HCT116 (cell line): ENCODE data around the gene TGFBR3. TPM values are rescaled to one million over a fixed set of nuclear protein-coding genes. Genes with fewer than 3 reads are reported as not detected.

ENCODE experiments used
- ATAC-seq: fragments of 200-7000 bp; cut with Tn5 transposase; 2 replicates; pipeline ENCODE4 v1.9.1; 2020; ENCODE audit warnings: mild to moderate bottlenecking, moderate library complexity
- BruUV-seq: library from RNA; stranded (reverse); fragments of 400-500 nt; replicated peaks from 2 replicates; lab custom pipeline; 2021; lab: Mats Ljungman, UMichigan
- CTCF ChIA-PET: fragments of 300-600 bp; sonication (Branson Sonifier 250); formaldehyde crosslinking; loops from one replicate; lab custom pipeline; 2021; ENCODE audit warnings: antibody characterized with exemption; lab: Charles Lee
- POLR2A ChIA-PET: fragments of 300-600, 350-600 bp; sonication (Branson Sonifier 250); formaldehyde crosslinking; loops from one replicate; lab custom pipeline; 2021; ENCODE audit warnings: antibody characterized with exemption; lab: Charles Lee
- RAD21 ChIA-PET, 2 experiments: fragments of 300-600 bp; sonication (Branson Sonifier 250); formaldehyde crosslinking; loops; one replicate each; lab custom pipeline; 2023; ENCODE audit warnings: low total read pairs in 2 of 2; ENCODE audit not compliant: uncharacterized antibody in 2 of 2, unreplicated experiment in 2 of 2, low non-redundant PET in 1 of 2; lab: Charles Lee
- DNase-seq: peaks from one replicate; pipeline ENCODE4 v3.0.0-alpha.2; 2010; ENCODE audit warnings: low read depth, low spot score
- H2AFZ ChIP-seq: fragments of 200-600 bp; shearing (Covaris generic), sonication (generic); 2 replicates; pipeline ENCODE4 v1.6.1; 2017; ENCODE audit warnings: low read depth, mixed run types, mixed read lengths, antibody characterized with exemption, low read length; ENCODE audit not compliant: poor library complexity, severe bottlenecking
- H3K27ac ChIP-seq: 2 replicates; pipeline ENCODE4 v1.5.1; 2012; ENCODE audit warnings: low read depth, low read length
- H3K27me3 ChIP-seq: fragments of 200-600 bp; sonication (generic); 2 replicates; pipeline ENCODE4 v1.6.1; 2016; ENCODE audit warnings: mixed run types, low read length, mixed read lengths; ENCODE audit not compliant: insufficient read depth
- H3K36me3 ChIP-seq, 2 experiments: fragments of 200-500 bp in 1 of 2; fragments of 200-600 bp in 1 of 2; sonication (Bioruptor generic) in 1 of 2; sonication (generic) in 1 of 2; 2 replicates each; pipeline versions ENCODE4 v1.5.1 to v1.6.1; 2014 to 2016; ENCODE audit warnings: low read length in 2 of 2, inconsistent platforms in 1 of 2, mixed read lengths in 1 of 2, mixed run types in 1 of 2; ENCODE audit not compliant: insufficient read depth in 2 of 2, control insufficient read depth in 1 of 2
- H3K4me1 ChIP-seq, 2 experiments: fragments of 200-600 bp in 1 of 2; sonication (generic) in 1 of 2; 2 replicates each; pipeline versions ENCODE4 v1.5.1 to v1.6.1; 2012 to 2017; ENCODE audit warnings: low read length in 2 of 2, inconsistent platforms in 1 of 2, mild to moderate bottlenecking in 1 of 2, mixed read lengths in 1 of 2, mixed run types in 1 of 2, moderate library complexity in 1 of 2; ENCODE audit not compliant: insufficient read depth in 2 of 2, control insufficient read depth in 1 of 2
- H3K4me2 ChIP-seq: fragments of 200-600 bp; sonication (generic); 2 replicates; pipeline ENCODE4 v1.6.1; 2017; ENCODE audit warnings: mixed run types, low read length, mixed read lengths
- H3K4me3 ChIP-seq, 2 experiments: fragments of 200-600 bp in 1 of 2; sonication (generic) in 1 of 2; replicated peaks in 1 of 2; 2 replicates each; pipeline ENCODE4 v1.5.1; 2011 to 2016; ENCODE audit warnings: low read length in 2 of 2, control low read depth in 1 of 2, low read depth in 1 of 2, mild to moderate bottlenecking in 1 of 2, mixed read lengths in 1 of 2, mixed run types in 1 of 2
- H3K79me2 ChIP-seq: fragments of 200-600 bp; sonication (generic); 2 replicates; pipeline ENCODE4 v1.6.1; 2017; ENCODE audit warnings: mild to moderate bottlenecking, mixed run types, low read length, moderate library complexity, mixed read lengths; ENCODE audit not compliant: insufficient read depth
- H3K9ac ChIP-seq: fragments of 200-600 bp; sonication (generic); 2 replicates; pipeline ENCODE4 v1.6.1; 2016; ENCODE audit warnings: low read length, mixed read lengths
- H3K9me2 ChIP-seq: fragments of 200-600 bp; sonication (generic), shearing (Covaris generic); 2 replicates; pipeline ENCODE4 v1.6.1; 2017; ENCODE audit warnings: mixed run types, mild to moderate bottlenecking, moderate library complexity; ENCODE audit not compliant: insufficient read depth
- H3K9me3 ChIP-seq, 2 experiments: fragments of 200-500 bp in 1 of 2; fragments of 200-600 bp in 1 of 2; sonication (Bioruptor generic) in 1 of 2; sonication (generic) in 1 of 2; 2 replicates each; pipeline ENCODE4 v1.6.1; 2014 to 2017; ENCODE audit warnings: low read length in 2 of 2, mixed read lengths in 2 of 2, inconsistent platforms in 1 of 2, low read depth in 1 of 2, mild to moderate bottlenecking in 1 of 2, mixed run types in 1 of 2, moderate library complexity in 1 of 2; ENCODE audit not compliant: control insufficient read depth in 1 of 2, insufficient read depth in 1 of 2
- H4K20me1 ChIP-seq: fragments of 200-600 bp; sonication (generic), shearing (Covaris generic); 2 replicates; pipeline ENCODE4 v1.6.1; 2017; ENCODE audit warnings: mixed run types, mild to moderate bottlenecking, moderate library complexity; ENCODE audit not compliant: insufficient read depth
- ATF3 ChIP-seq: IDR thresholded peaks from 2 replicates; pipeline ENCODE4 v1.6.1; 2012
- CBX3 ChIP-seq: IDR thresholded peaks from 2 replicates; pipeline ENCODE4 v1.6.1; 2012; ENCODE audit warnings: low read depth
- CEBPB ChIP-seq: IDR thresholded peaks from 2 replicates; pipeline ENCODE4 v1.6.1; 2012; ENCODE audit warnings: low read depth
- EGR1 ChIP-seq: IDR thresholded peaks from 2 replicates; pipeline ENCODE4 v1.6.1; 2012; ENCODE audit warnings: low read depth
- EZH2phosphoT487 ChIP-seq: fragments of 200-600 bp; IDR thresholded peaks from 2 replicates; pipeline ENCODE4 v1.6.1; 2018; ENCODE audit warnings: antibody characterized with exemption, borderline replicate concordance
- FOSL1 ChIP-seq: IDR thresholded peaks from 2 replicates; pipeline ENCODE4 v1.6.1; 2012; ENCODE audit warnings: low read depth
- JUND ChIP-seq: IDR thresholded peaks from 2 replicates; pipeline ENCODE4 v1.6.1; 2012
- POLR2A ChIP-seq: IDR thresholded peaks from 2 replicates; pipeline ENCODE4 v1.7.0; 2011; ENCODE audit warnings: borderline replicate concordance; ENCODE audit not compliant: insufficient read depth, insufficient read length; ENCODE audit errors: extremely low read depth
- RAD21 ChIP-seq: IDR thresholded peaks from 2 replicates; pipeline ENCODE4 v1.6.1; 2012; ENCODE audit warnings: low read depth, mild to moderate bottlenecking
- REST ChIP-seq: IDR thresholded peaks from 2 replicates; pipeline ENCODE4 v1.6.1; 2012; ENCODE audit warnings: low read depth
- SIN3A ChIP-seq: IDR thresholded peaks from 2 replicates; pipeline ENCODE4 v1.6.1; 2012; ENCODE audit warnings: low read depth
- SP1 ChIP-seq: IDR thresholded peaks from 2 replicates; pipeline ENCODE4 v1.6.1; 2012; ENCODE audit warnings: low read depth
- TCF7L2 ChIP-seq: IDR thresholded peaks from 2 replicates; pipeline ENCODE4 v1.7.0; 2011; ENCODE audit warnings: borderline replicate concordance, inconsistent platforms; ENCODE audit not compliant: insufficient read depth, insufficient read length; ENCODE audit errors: extremely low read depth
- YY1 ChIP-seq: IDR thresholded peaks from 2 replicates; pipeline ENCODE4 v1.6.1; 2011; ENCODE audit warnings: low read length, low read depth, moderate library complexity, mild to moderate bottlenecking; ENCODE audit not compliant: insufficient replicate concordance; ENCODE audit errors: extremely low read depth
- ZFX ChIP-seq: fragments of 450-650 bp; IDR thresholded peaks from 2 replicates; pipeline ENCODE4 v1.6.1; 2017
- ZNF274 ChIP-seq: fragments of 200-500 bp; sonication (Bioruptor generic); IDR thresholded peaks from 2 replicates; pipeline ENCODE4 v1.6.1; 2014; ENCODE audit warnings: mild to moderate bottlenecking, low read depth, low read length, inconsistent platforms
- intact Hi-C: fragments of 100-400 bp; cut with micrococcal nuclease; formaldehyde crosslinking; loops from 2 replicates; pipeline ENCODE4 v1.10.0; 2022
- total RNA-seq: library from RNA; stranded (reverse); gene quantifications from one replicate; pipeline ENCODE4 v1.2.1, GENCODE V29; 2021; ENCODE audit not compliant: unreplicated experiment

Gene TGFBR3
- total RNA-seq, 1 experiment from 2014 or later, result 7.1 TPM

GRCh38 chr1:91901231-91901630 lies 15.3 kb upstream of the TGFBR3 start:
- ATAC-seq, result no peak
- H3K9me3 ChIP-seq, result no peaks in the 10 kb centered on the region
- CTCF ChIA-PET, result interaction anchor here (1.1 kb wide), 1 partner anchor 389 kb away, joined by 3 read pairs; no protein-coding TSS in a partner anchor
- no peak overlapping the region for H3K4me2 ChIP-seq
- DNase-seq, result no peak
- POLR2A ChIA-PET, result interaction anchor here (0.6 kb wide), 1 partner anchor 15 kb away, joined by 3 read pairs; no protein-coding TSS in a partner anchor
- no peaks in the 10 kb centered on the region for H3K9me2 ChIP-seq
- RAD21 ChIA-PET, result no interaction called here
- H3K4me3 ChIP-seq, result no peak overlapping the region
- BruUV-seq, result no TSS peak
- H3K36me3 ChIP-seq, result no peaks in the 10 kb centered on the region
- no peaks in the 10 kb centered on the region for H3K79me2 ChIP-seq
- H2AFZ ChIP-seq, result peak overlapping the region; percentile 32
- H4K20me1 ChIP-seq, result no peaks in the 10 kb centered on the region
- no peak overlapping the region for H3K9ac ChIP-seq
- H3K27ac ChIP-seq, result no peak overlapping the region
- no peaks in the 10 kb centered on the region for H3K27me3 ChIP-seq
- TF ChIP-seq CBX3, result no peak
- peaks cover 0 to 6% of the 10 kb centered on the region in 2 experiments; a peak in 1 of 4 replicates for H3K4me1 ChIP-seq
- intact Hi-C loops, result no loop called here

GRCh38 chr1:91900562-91900961 lies 14.6 kb upstream of the TGFBR3 start:
- Histone ChIP-seq H3K4me3 (no peak overlapping the region), H3K79me2 (no peaks in the 10 kb centered on the region), H4K20me1 (no peaks in the 10 kb centered on the region), H3K36me3 (no peaks in the 10 kb centered on the region), H3K9me2 (no peaks in the 10 kb centered on the region), H3K9ac (no peak overlapping the region), H3K4me1 (peaks cover 0 to 6% of the 10 kb centered on the region in 2 experiments; a peak in 1 of 4 replicates), H3K27me3 (no peaks in the 10 kb centered on the region), H3K9me3 (no peaks in the 10 kb centered on the region), H3K27ac (no peak overlapping the region), H2AFZ (peak overlapping the region; percentile 23), H3K4me2 (0 out of 2 replicates have a peak overlapping the region, but pooled peaks have one; percentile 5)
- POLR2A ChIA-PET, result no interaction called here
- DNase-seq, result no peak
- intact Hi-C loops, result no loop called here
- ATAC-seq, result no peak
- TF ChIP-seq EGR1, result no peak
- TF ChIP-seq CBX3, result no peak
- no peak; the same call in 1 of the 2 replicates for TF ChIP-seq SP1
- TF ChIP-seq CEBPB, result peak; percentile 64
- 0 out of 2 replicates have a peak, but pooled peaks have one; percentile 10 for TF ChIP-seq FOSL1
- TF ChIP-seq ATF3, result no peak
- TF ChIP-seq SIN3A, result no peak
- TF ChIP-seq EZH2phosphoT487, result no peak
- TF ChIP-seq ZNF274, result no peak
- no peak for TF ChIP-seq POLR2A
- no peak for TF ChIP-seq ZFX
- no peak for TF ChIP-seq REST
- no peak for TF ChIP-seq YY1
- TF ChIP-seq JUND, result peak; percentile 19; the same call in 1 of the 2 replicates
- TF ChIP-seq RAD21, result no peak
- TF ChIP-seq TCF7L2, result no peak
- RAD21 ChIA-PET, result no interaction called here
- no TSS peak for BruUV-seq
- CTCF ChIA-PET, result interaction anchor here (1.1 kb wide), 1 partner anchor 388 kb away, joined by 3 read pairs; no protein-coding TSS in a partner anchor
